A549 (cell line): Measurements from ENCODE around the gene TREML1.

Experiments
- CBX8 ChIP-seq: fragments of 200-600 bp; sonication (generic); IDR thresholded peaks from 2 replicates; pipeline ENCODE4 v1.6.1; 2016
- CTCF ChIP-seq: fragments of >200 bp; sonication (Bioruptor Twin); formaldehyde crosslinking; IDR thresholded peaks from 3 replicates; pipeline ENCODE4 v1.5.1; 2016
- FOSB ChIP-seq: fragments of 250-450 bp; sonication (Bioruptor Pico); IDR thresholded peaks from 2 replicates; pipeline ENCODE4 v1.5.0; 2020; ENCODE audit warnings: mild to moderate bottlenecking, moderate library complexity
- POLR2A ChIP-seq: IDR thresholded peaks from 2 replicates; pipeline ENCODE4 v1.6.1; 2012; ENCODE audit warnings: mild to moderate bottlenecking, low read length
- RAD21 ChIP-seq, 2 experiments: fragments of >200 bp in 1 of 2; sonication (Bioruptor Twin) in 1 of 2; formaldehyde crosslinking in 1 of 2; IDR thresholded peaks in 1 of 2; conservative IDR thresholded peaks in 1 of 2; 2 replicates in 1 of 2; 3 replicates in 1 of 2; pipeline ENCODE4 v1.6.1; 2012 to 2018; ENCODE audit warnings: inconsistent platforms in 1 of 2
- REST ChIP-seq: fragments of 200-600 bp; sonication (generic); IDR thresholded peaks from 2 replicates; pipeline ENCODE4 v1.6.1; 2016; ENCODE audit warnings: antibody characterized with exemption, mild to moderate bottlenecking, moderate library complexity

DNA sequence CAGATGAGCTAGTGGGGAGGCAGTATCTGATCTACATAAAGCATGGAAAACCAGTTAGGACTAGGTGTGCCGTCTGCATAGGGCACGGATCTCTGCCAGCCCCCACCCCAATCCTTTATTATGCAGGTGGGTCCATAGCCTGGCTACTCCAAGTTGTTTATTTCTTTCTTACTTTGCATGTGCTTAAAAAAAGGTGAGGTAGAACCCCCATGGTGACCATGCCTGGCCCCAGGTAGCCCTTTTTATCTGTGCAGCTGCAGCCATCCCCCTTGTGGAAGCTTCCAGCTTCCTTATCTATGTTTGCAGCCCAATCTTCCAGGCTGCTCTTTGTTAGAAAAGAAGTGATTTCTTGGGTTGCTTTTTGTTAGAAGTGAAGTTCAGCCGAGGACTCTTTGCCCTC is 17.8 kb upstream of the TREML1 start:
- no peak for TF ChIP-seq REST
- no peak for TF ChIP-seq CTCF
- TF ChIP-seq POLR2A, result no peak
- TF ChIP-seq CBX8, result no peak
- no peak for TF ChIP-seq FOSB (CRISPR knock-in tag)
- TF ChIP-seq RAD21 (conservative IDR thresholded peaks at IDR 0.05 in 1 of 2, IDR thresholded peaks at IDR 0.05 in 1 of 2), result no peak
